PC-3 (cell line): Measurements from ENCODE around the gene RSAD2. TPM values are rescaled to one million over a fixed set of nuclear protein-coding genes. Genes with fewer than 3 reads are reported as not detected.

Experiments used
- ATAC-seq: fragments of 200-7000 bp; cut with Tn5 transposase; 2 replicates; pipeline ENCODE4 v1.9.1; 2020; ENCODE audit warnings: mild to moderate bottlenecking, moderate library complexity
- BruUV-seq: library from RNA; stranded (reverse); fragments of 400-500 nt; replicated peaks from 2 replicates; lab custom pipeline; 2021; lab: Mats Ljungman, UMichigan
- CTCF ChIA-PET: fragments of 300-600 bp; sonication (Branson Sonifier 250); formaldehyde crosslinking; loops from one replicate; lab custom pipeline; 2022; ENCODE audit warnings: antibody characterized with exemption; lab: Charles Lee
- POLR2A ChIA-PET: fragments of 300-600 bp; sonication (Branson Sonifier 250); formaldehyde crosslinking; loops from one replicate; lab custom pipeline; 2022; ENCODE audit warnings: antibody characterized with exemption; ENCODE audit not compliant: unreplicated experiment; lab: Charles Lee
- DNase-seq: peaks from one replicate; pipeline ENCODE4 v3.0.0-alpha.2; 2015
- H2AFZ ChIP-seq: fragments of 300-600 bp; sonication (generic); 2 replicates; pipeline ENCODE4 v1.6.0; 2016; ENCODE audit warnings: antibody characterized with exemption, low read length
- H3F3A ChIP-seq: fragments of 300-600 bp; sonication (generic); one replicate; pipeline ENCODE4 v1.6.0; 2017; ENCODE audit warnings: antibody characterized with exemption, low read length, control low read depth, mild to moderate bottlenecking; ENCODE audit not compliant: unreplicated experiment
- H3K27ac ChIP-seq: fragments of 300-600 bp; sonication (generic); 2 replicates; pipeline ENCODE4 v1.5.1; 2016; ENCODE audit warnings: mild to moderate bottlenecking, low read length
- H3K27me3 ChIP-seq: fragments of 300-600 bp; sonication (generic); 2 replicates; pipeline ENCODE4 v1.6.1; 2016; ENCODE audit warnings: low read length, mixed read lengths
- H3K36me3 ChIP-seq: fragments of 300-600 bp; sonication (generic); 2 replicates; pipeline ENCODE4 v1.6.1; 2016; ENCODE audit warnings: low read depth, mixed run types, low read length, mixed read lengths
- H3K4me1 ChIP-seq: fragments of 300-600 bp; sonication (generic); 2 replicates; pipeline ENCODE4 v1.5.1; 2016; ENCODE audit warnings: low read length; ENCODE audit not compliant: insufficient read depth
- H3K4me2 ChIP-seq: fragments of 300-600 bp; sonication (generic); 2 replicates; pipeline ENCODE4 v1.6.0; 2016; ENCODE audit warnings: low read length
- H3K4me3 ChIP-seq: fragments of 300-600 bp; sonication (generic); 2 replicates; pipeline ENCODE4 v1.5.1; 2016; ENCODE audit warnings: mild to moderate bottlenecking, low read length, mixed read lengths
- H3K79me2 ChIP-seq: fragments of 300-600 bp; sonication (generic); 2 replicates; pipeline ENCODE4 v1.6.1; 2017; ENCODE audit warnings: low read length, mixed read lengths
- H3K9ac ChIP-seq: fragments of 300-600 bp; sonication (generic); 2 replicates; pipeline ENCODE4 v1.6.0; 2016; ENCODE audit warnings: mild to moderate bottlenecking, low read length
- H3K9me2 ChIP-seq: fragments of 300-600 bp; sonication (generic); replicated peaks from 2 replicates; pipeline ENCODE4 v1.6.1; 2016; ENCODE audit warnings: mixed run types, low read length, mixed read lengths
- H3K9me3 ChIP-seq: fragments of 300-600 bp; sonication (generic); 2 replicates; pipeline ENCODE4 v1.6.1; 2016; ENCODE audit warnings: low read length, mixed read lengths
- H4K20me1 ChIP-seq: fragments of 300-600 bp; sonication (generic); 2 replicates; pipeline ENCODE4 v1.6.1; 2016; ENCODE audit warnings: low read length, mixed read lengths
- CTCF ChIP-seq: fragments of 300-600 bp; sonication (generic); conservative IDR thresholded peaks from 2 replicates; pipeline ENCODE4 v1.5.1; 2017; ENCODE audit warnings: antibody characterized with exemption, low read depth, mild to moderate bottlenecking, low read length
- EZH2 ChIP-seq: fragments of 300-600 bp; sonication (generic); IDR thresholded peaks from one replicate; pipeline ENCODE4 v1.6.1; 2017; ENCODE audit warnings: antibody characterized with exemption, mild to moderate bottlenecking, low read length; ENCODE audit not compliant: unreplicated experiment
- EZH2phosphoT487 ChIP-seq: fragments of 300-600 bp; sonication (generic); IDR thresholded peaks from 2 replicates; pipeline ENCODE4 v1.6.1; 2018; ENCODE audit warnings: mild to moderate bottlenecking, antibody characterized with exemption, low read length, borderline replicate concordance
- intact Hi-C: fragments of 100-400 bp; cut with micrococcal nuclease; formaldehyde crosslinking; loops from 2 replicates; pipeline ENCODE4 v1.9.0; 2023
- total RNA-seq: library from RNA; depleted of rRNA; stranded (reverse); fragments of >200 nt; gene quantifications from 2 replicates; pipeline ENCODE4 v1.2.3, GENCODE V29; 2014

RSAD2 gene
- total RNA-seq, 1 experiment from 2014 or later: 2.1 TPM

DNA sequence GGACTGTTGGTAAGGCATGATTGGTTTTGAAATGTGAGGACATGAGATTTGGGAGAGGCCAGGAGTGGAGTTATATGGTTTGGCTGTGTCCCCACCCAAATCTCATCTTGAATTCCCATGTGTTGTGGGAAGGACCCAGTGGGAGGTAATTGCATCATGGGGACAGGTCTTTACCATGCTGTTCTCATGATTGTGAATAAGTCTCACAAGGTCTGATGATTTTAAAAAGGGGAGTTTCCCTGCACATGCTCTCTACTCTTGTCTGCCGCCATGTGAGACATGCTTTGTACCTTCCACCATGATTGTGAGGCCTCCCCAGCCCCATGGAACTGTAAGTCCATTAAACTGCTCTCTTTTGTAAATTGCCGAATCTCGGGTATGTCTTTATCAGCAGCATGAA lies 17.3 kb upstream of the RSAD2 start:
- no peaks in the 10 kb centered on the region for H3K79me2 ChIP-seq
- no TSS peak for BruUV-seq
- H3K9ac ChIP-seq: no peak overlapping the region
- 0 out of 2 replicates have a peak, but pooled peaks cover 3% of the 10 kb centered on the region for H3K27me3 ChIP-seq
- intact Hi-C loops: no loop called here
- DNase-seq (no peak), ATAC-seq (no peak)
- POLR2A ChIA-PET: no interaction called here
- H3K9me2 ChIP-seq: no peaks in the 10 kb centered on the region
- H4K20me1 ChIP-seq: no peaks in the 10 kb centered on the region
- no peaks in the 10 kb centered on the region for H3K36me3 ChIP-seq
- no peak overlapping the region for H3K4me2 ChIP-seq
- peaks cover 16% of the 10 kb centered on the region for H3K4me1 ChIP-seq
- no peaks in the 10 kb centered on the region for H3F3A ChIP-seq
- no peak for TF ChIP-seq EZH2
- no peak for TF ChIP-seq CTCF
- no peak for TF ChIP-seq EZH2phosphoT487
- no peak overlapping the region for H3K27ac ChIP-seq
- no peak overlapping the region for H2AFZ ChIP-seq
- CTCF ChIA-PET: no interaction called here
- H3K9me3 ChIP-seq: no peaks in the 10 kb centered on the region
- no peak overlapping the region for H3K4me3 ChIP-seq

- ChIA-PET POLR2A (no interaction called here), CTCF (no interaction called here)
- no TSS peak for BruUV-seq
- Histone ChIP-seq H3K79me2 (no peaks in the 10 kb centered on the region), H3K27ac (no peak overlapping the region), H3K36me3 (no peaks in the 10 kb centered on the region), H2AFZ (no peak overlapping the region), H3K9me2 (no peaks in the 10 kb centered on the region), H3K9ac (no peak overlapping the region), H3K4me1 (peaks cover 13% of the 10 kb centered on the region), H3K4me2 (no peak overlapping the region), H3K9me3 (no peaks in the 10 kb centered on the region), H3K4me3 (no peak overlapping the region), H3K27me3 (0 out of 2 replicates have a peak, but pooled peaks cover 3% of the 10 kb centered on the region), H3F3A (no peaks in the 10 kb centered on the region), H4K20me1 (no peaks in the 10 kb centered on the region)
- ATAC-seq (no peak), DNase-seq (no peak)
- intact Hi-C loops: no loop called here
- no peak for TF ChIP-seq EZH2phosphoT487
- TF ChIP-seq EZH2: no peak
- no peak for TF ChIP-seq CTCF
These were observed 13.8 kb upstream of the RSAD2 start for GRCh38 chr2:6863792-6864191.

DNA sequence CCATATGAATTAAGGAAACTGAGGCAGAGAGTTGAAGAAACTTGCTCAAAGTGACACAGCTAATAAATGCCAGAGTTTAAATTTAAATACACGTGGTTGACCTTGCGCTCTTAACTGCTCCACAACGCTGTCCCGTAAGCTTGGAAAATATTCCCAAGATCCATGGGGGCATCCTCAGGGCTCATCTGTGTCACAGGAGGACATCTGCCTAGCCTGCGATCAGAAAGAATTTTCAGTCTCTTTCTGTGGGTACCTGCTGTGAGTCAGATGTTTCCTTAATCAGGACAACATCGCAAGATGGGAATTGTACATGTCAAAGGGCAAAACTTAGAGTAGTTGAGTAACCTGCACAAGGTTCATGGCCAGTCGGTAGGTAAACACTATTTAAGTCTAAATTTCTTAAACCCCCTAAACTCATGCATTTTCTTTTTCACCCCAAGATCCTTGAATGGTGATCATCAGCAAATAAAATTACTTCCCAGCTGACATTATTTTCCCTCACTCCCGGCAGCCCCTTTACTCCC lies 13.3 kb upstream of the RSAD2 start:
- ChIA-PET POLR2A (no interaction called here), CTCF (no interaction called here)
- no peak for ATAC-seq
- no peak for DNase-seq
- Histone ChIP-seq H3K27me3 (0 out of 2 replicates have a peak, but pooled peaks cover 3% of the 10 kb centered on the region), H3K79me2 (no peaks in the 10 kb centered on the region), H2AFZ (peak overlapping the region; percentile 94; the same call in 1 of the 2 replicates), H3K27ac (no peak overlapping the region), H3K9me2 (no peaks in the 10 kb centered on the region), H3K4me2 (peak overlapping the region; percentile 98), H3K4me3 (0 out of 2 replicates have a peak overlapping the region, but pooled peaks have one; percentile 76), H3K36me3 (no peaks in the 10 kb centered on the region), H4K20me1 (no peaks in the 10 kb centered on the region), H3F3A (no peaks in the 10 kb centered on the region), H3K9me3 (no peaks in the 10 kb centered on the region), H3K4me1 (peaks cover 13% of the 10 kb centered on the region), H3K9ac (no peak overlapping the region)
- intact Hi-C loops: no loop called here
- TF ChIP-seq EZH2phosphoT487: no peak
- no peak for TF ChIP-seq CTCF
- no peak for TF ChIP-seq EZH2
- TSS peak; percentile 57 for BruUV-seq
